Colonic mucosa (tissue), 2 donors: ENCODE results near the gene RMND1. TPM values are rescaled to one million over a fixed set of nuclear protein-coding genes. Genes with fewer than 3 reads are reported as not detected.

ENCODE experiments used
- total RNA-seq, 2 donors: library from RNA; stranded (reverse); fragmentation: NEBNext Ultra II Directional in 1 of 2; extraction: Animal tissue kit (Norgen Biotek cat#: 25700) in 1 of 2; gene quantifications; one replicate each; pipeline ENCODE4 v1.2.1, GENCODE V29; 2021
- donor health status: DM: no; HTN: no; CAD: no.
- donor health status: DM: no; HTN: no; CAD: no.

Gene RMND1
- total RNA-seq, 2 donors from 2014 or later = 20.3 to 20.4 TPM

Other genes starting within 250 kb of the RMND1 start
- 10 to 100 TPM in 1 of 2 donors, 1 to 10 TPM in 1; 3.9 to 38.8 TPM for gene AKAP12, start 212.2 kb downstream of the RMND1 start, total RNA-seq
- gene ZBTB2, start 60.6 kb downstream of the RMND1 start, total RNA-seq = 10 to 100 TPM in 1 of 2 donors, 1 to 10 TPM in 1; 9.6 to 13.7 TPM
- under 1 TPM; 0.77 to 0.86 TPM for gene CCDC170, start 41.9 kb upstream of the RMND1 start, total RNA-seq